ENCODE results near the gene GNGT1. TPM values are rescaled to one million over a fixed set of nuclear protein-coding genes. Genes with fewer than 3 reads are reported as not detected.

Gene GNGT1
- not detected in 2 replicates for total RNA-seq

GRCh38 chr7:93906267-93906666 is at the start of gene GNGT1:
GNGT1 (plus strand) TSS chr7:93906567; CDS start chr7:93906747, 180 bp downstream.

DNA sequence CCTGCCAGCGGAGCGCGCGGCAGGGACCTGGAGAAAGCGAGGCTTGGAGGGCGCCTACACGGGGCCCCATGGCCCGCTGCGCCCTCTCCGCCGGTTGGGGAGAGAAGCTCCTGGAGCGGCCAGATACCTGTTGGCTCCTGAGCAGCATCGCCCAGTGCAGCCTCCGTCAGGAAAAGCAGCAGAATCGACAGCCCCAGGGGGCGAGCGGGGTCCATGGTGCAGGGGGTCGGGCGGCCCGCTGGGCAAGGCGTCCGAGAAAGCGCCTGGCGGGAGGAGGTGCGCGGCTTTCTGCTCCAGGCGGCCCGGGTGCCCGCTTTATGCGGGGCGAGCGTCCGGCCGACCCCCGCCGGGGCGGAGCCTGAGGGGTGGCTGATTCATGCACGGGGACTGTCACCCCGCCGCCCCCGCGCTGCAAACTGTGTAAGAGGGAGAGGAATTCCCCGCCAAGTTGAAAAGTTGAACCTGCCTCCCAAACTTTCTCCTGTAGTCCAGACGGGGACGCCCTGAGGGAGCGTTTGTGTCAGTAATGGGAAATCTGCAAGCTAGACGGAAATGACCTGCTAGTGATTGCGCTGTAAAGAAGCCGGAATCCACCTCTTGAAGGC is 15.8 kb upstream of the GNGT1 start, which contains the start of gene TFPI2:
Gene TFPI2 (minus strand): TSS at position 290 of the 605 bp plus-strand sequence. CDS start 75 bp downstream, at position 215.

DNA sequence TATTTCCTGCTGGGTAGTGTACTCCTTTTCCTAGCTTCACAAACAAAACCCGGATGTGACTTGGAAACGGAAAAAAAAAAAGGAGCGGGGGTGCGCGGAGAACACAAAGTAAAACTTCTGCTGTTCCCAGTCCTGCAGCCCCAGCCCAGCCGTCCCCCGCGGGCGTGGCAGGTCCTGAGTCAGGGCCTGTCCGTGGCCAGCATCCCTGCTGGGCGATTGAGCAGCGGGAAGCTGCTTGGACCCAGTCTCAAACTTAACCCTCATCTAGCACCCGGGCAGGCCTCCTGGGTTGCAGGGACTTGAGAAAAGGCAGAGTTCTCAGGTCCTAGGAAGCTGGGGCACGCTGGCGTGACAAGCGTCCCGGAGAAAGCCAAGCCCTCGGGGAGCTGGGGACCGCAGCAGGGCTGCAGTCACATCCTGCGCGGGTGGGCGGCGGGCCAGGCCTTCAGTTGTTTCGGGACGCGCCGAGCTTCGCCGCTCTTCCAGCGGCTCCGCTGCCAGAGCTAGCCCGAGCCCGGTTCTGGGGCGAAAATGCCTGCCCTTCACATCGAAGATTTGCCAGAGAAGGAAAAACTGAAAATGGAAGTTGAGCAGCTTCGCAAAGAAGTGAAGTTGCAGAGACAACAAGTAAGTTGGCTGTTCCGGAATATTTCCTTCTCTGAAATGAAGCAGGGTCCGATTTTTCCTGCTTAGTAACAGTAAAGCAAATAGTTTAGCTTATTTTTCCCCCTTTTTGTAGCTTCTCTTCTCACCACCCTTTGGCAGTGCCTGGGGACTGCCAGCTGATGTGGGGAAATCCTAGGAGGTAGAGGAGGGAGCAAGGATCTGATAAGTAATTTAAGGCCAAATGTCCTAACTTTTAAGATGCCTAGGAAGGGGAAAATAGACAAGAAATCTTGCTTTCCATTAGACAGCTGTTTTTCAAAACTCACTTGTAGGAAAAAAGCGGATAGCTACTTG is 15.5 kb downstream of the GNGT1 start, which contains the start of gene GNG11:
Gene GNG11 (plus strand): TSS at position 129 of the 960 bp plus-strand sequence. CDS start 403 bp downstream, at position 532.

Small RNA genes within 50 kb of the gene (small RNA-seq; reads per million reads assigned to genes)
- gene AC002076.2 = not detected

Other genes starting within 250 kb of the GNGT1 start
- gene TFPI2, start 15.8 kb upstream of the GNGT1 start, total RNA-seq = 1.9 and 2.8 TPM in 2 replicates
- 19.0 and 21.4 TPM in 2 replicates for gene GNG11, start 15.2 kb downstream of the GNGT1 start, total RNA-seq
- 30.8 and 33.9 TPM in 2 replicates for gene BET1, start 97.8 kb downstream of the GNGT1 start, total RNA-seq